Central memory CD8-positive, alpha-beta T cell (primary cell): ENCODE measurements around the gene TMEM231.
"Not testable (repeated sequence)": the region's sequence is repeated elsewhere in the genome, so short reads cannot be mapped to it uniquely, and the experiment has no call there.

Experiments used
- ATAC-seq: fragments of 150-1000 bp; cut with Tn5 transposase; replicated peaks from 2 replicates; pipeline ENCODE4 v1.10.0; 2022; ENCODE audit warnings: mild to moderate bottlenecking, moderate FRiP score, moderate number of reproducible peaks; ENCODE audit not compliant: poor library complexity, severe bottlenecking; ENCODE audit errors: extremely low read depth
- DNase-seq, 2 donors: peaks; one replicate each; pipeline ENCODE4 v3.0.0; 2021; ENCODE audit warnings: low spot score in 2 of 2
- H3K27ac Mint-ChIP-seq: one replicate; pipeline ENCODE4 v1.8.0; 2022; ENCODE audit warnings: low read depth, mild to moderate bottlenecking, moderate library complexity, mixed read lengths
- H3K27me3 Mint-ChIP-seq: one replicate; pipeline ENCODE4 v1.8.0; 2022; ENCODE audit warnings: mixed read lengths
- H3K36me3 Mint-ChIP-seq: one replicate; pipeline ENCODE4 v1.8.0; 2022; ENCODE audit warnings: mild to moderate bottlenecking, moderate library complexity, mixed read lengths; ENCODE audit not compliant: insufficient read depth
- H3K4me1 Mint-ChIP-seq: one replicate; pipeline ENCODE4 v1.8.0; 2022; ENCODE audit warnings: mixed read lengths
- H3K4me3 Mint-ChIP-seq: one replicate; pipeline ENCODE4 v1.8.0; 2022; ENCODE audit warnings: mild to moderate bottlenecking, moderate library complexity, mixed read lengths
- H3K9me3 Mint-ChIP-seq: one replicate; pipeline ENCODE4 v1.8.0; 2022; ENCODE audit warnings: mixed read lengths

The TMEM231 gene

DNA sequence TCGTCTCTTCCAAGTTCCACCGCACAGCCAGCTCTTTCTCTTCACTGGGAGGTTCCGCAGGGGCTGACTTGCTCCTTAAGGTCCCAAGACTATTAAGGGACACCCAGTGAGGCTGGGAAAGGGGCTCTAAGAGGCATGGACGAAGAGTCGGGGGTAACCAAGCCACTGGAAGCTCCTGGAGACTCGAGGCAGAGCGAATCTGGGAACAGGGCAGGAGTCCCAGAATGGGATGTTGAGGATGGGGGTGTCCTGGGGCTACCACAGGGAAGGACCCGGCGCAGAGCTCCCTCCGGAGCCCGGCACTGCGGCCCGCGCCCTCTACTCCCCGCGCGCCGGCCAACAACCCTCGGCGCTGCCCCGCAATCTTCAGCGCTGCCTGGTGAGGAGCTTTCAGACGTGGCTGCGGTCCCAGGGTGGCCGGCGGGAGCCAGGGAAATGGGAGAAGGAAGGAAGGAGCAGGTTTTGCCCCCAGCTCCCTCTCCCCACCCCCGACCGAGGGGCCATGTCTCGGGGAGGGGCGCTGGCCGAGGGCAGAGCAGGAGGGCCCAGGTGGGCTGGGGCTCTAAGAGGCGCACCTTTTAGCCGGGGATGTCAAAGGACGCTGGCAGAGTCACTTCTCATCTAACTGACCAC lies 20.7 kb downstream of the TMEM231 start:
- H3K4me3 Mint-ChIP-seq = no peak overlapping the region
- H3K27ac Mint-ChIP-seq = no peak overlapping the region
- peaks cover 2% of the 10 kb centered on the region for H3K36me3 Mint-ChIP-seq
- no peaks in the 10 kb centered on the region for H3K27me3 Mint-ChIP-seq
- DNase-seq = no peak
- no peak for ATAC-seq
- H3K9me3 Mint-ChIP-seq = no peaks in the 10 kb centered on the region
- H3K4me1 Mint-ChIP-seq = no peaks in the 10 kb centered on the region

DNA sequence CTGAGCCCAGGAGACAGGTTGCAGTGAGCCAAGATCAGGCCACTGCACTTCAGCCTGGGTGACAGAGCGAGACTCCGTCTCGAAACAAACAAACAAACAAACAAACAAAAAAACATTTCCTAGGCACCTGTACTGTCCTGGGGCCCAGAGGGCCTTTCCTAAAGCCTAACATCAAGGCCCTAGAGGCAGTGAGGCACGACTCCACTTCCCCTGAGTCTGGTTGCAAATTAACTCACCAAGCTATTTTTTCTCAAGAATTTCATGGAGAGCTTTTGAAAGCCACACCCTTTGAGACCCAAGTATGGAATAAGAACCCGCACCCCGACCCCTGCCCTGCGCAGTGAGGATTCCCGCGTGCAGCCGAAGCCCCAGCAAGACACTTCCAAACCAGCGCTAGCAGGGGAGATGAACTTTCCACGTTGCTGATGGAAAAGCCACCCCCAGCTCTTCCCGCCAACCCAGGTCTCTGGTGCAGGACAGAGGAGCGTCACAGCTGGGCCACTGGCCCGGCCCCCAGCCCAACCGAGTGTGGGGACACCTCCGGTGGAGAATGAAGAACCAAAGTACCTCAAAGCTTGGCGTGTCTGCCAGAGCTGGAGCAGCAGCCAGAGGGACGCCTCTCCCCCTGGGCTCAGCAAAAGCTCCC lies 21.4 kb downstream of the TMEM231 start:
- no peaks in the 10 kb centered on the region for H3K9me3 Mint-ChIP-seq
- no peak for DNase-seq
- H3K27ac Mint-ChIP-seq = no peak overlapping the region

DNA sequence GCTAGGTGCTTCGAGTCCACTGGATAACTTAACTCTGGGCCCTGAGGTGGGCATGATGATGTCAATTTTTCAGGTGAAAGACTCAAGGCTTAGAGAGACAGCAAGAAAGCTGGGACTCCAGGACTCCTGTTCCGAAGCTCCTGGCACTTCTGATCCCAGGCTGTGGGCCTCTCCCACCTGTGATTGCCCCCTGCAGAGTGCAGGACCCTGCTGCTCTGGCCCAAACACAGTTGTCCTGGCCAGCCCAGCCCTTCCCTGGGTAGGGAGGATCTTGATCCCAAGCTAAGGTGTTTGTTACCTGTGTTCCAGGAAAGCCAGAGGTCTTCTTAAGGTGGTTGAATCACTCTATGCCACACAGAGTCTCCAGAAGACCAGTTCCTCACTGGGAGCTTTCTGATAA lies 23.3 kb downstream of the TMEM231 start:
- Mint-ChIP-seq H3K4me1 (no peaks in the 10 kb centered on the region), H3K27ac (no peak overlapping the region), H3K27me3 (no peaks in the 10 kb centered on the region), H3K36me3 (peaks cover 2% of the 10 kb centered on the region), H3K4me3 (no peak overlapping the region), H3K9me3 (no peaks in the 10 kb centered on the region)
- ATAC-seq (no peak), DNase-seq (no peak)

More for the DNA sequence above, 21.4 kb downstream of the TMEM231 start:
- H3K36me3 Mint-ChIP-seq = peaks cover 2% of the 10 kb centered on the region
- no peaks in the 10 kb centered on the region for H3K27me3 Mint-ChIP-seq
- no peaks in the 10 kb centered on the region for H3K4me1 Mint-ChIP-seq
- H3K4me3 Mint-ChIP-seq = no peak overlapping the region
- ATAC-seq = no peak

DNA sequence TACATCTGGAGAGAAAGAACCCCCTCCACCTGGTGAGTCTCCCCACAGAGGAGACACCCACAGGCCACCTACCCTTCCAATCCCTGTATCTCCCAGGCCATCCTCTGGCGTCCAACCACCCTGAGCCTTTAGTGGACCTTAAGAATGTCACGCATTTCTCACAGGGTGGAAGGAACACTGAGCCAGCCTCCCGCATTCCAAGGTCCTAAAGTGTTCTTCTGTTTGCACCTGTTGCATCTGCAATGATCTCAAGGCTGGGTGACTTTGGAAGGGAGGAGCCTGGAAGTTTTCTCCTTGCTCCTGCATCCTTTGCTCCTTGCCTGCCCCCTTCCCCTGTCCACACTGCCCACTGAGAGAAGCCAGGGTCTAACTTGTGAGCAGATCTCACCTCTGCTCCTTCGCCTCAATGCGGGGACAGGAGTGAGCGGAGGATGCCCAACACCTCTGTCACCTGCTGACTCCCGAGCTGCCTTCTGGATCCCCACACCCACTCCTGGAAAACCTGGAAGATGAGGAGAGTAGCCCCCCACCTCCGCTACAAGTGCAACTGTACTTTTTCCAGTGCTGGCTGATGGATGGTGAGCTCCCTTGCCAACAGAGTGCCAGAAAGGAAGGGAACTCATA lies 23.8 kb downstream of the TMEM231 start:
- H3K36me3 Mint-ChIP-seq = peaks cover 2% of the 10 kb centered on the region
- H3K4me3 Mint-ChIP-seq = no peak overlapping the region
- H3K27ac Mint-ChIP-seq = no peak overlapping the region
- H3K9me3 Mint-ChIP-seq = no peaks in the 10 kb centered on the region
- H3K27me3 Mint-ChIP-seq = no peaks in the 10 kb centered on the region
- DNase-seq (no peak), ATAC-seq (no peak)
- H3K4me1 Mint-ChIP-seq = no peaks in the 10 kb centered on the region

DNA sequence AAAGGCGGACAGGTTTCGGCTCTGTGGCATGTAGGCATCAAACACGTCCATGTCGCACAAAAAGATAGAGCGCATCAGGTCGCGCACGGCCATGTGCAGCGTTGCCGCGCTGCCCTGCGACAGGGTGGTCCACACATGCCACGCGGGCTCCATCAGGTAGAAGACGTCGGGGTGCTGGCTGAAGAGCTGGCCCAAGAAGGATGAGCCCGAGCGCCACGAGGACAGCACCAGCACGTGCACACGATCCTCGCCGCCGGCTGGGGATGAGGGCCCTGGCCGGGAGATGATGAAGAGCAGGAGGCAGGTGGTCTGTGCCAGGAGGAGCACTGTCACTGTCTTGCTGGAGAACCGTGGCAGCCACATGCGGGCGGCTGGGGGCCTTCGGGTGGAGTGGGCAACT lies 26.1 kb downstream of the TMEM231 start:
- no peak for ATAC-seq
- DNase-seq = no peak
- H3K4me1 Mint-ChIP-seq = no peaks in the 10 kb centered on the region
- H3K27me3 Mint-ChIP-seq = no peaks in the 10 kb centered on the region
- no peaks in the 10 kb centered on the region for H3K9me3 Mint-ChIP-seq
- peaks cover 2% of the 10 kb centered on the region for H3K36me3 Mint-ChIP-seq
- H3K27ac Mint-ChIP-seq = no peak overlapping the region
- H3K4me3 Mint-ChIP-seq = no peak overlapping the region

DNA sequence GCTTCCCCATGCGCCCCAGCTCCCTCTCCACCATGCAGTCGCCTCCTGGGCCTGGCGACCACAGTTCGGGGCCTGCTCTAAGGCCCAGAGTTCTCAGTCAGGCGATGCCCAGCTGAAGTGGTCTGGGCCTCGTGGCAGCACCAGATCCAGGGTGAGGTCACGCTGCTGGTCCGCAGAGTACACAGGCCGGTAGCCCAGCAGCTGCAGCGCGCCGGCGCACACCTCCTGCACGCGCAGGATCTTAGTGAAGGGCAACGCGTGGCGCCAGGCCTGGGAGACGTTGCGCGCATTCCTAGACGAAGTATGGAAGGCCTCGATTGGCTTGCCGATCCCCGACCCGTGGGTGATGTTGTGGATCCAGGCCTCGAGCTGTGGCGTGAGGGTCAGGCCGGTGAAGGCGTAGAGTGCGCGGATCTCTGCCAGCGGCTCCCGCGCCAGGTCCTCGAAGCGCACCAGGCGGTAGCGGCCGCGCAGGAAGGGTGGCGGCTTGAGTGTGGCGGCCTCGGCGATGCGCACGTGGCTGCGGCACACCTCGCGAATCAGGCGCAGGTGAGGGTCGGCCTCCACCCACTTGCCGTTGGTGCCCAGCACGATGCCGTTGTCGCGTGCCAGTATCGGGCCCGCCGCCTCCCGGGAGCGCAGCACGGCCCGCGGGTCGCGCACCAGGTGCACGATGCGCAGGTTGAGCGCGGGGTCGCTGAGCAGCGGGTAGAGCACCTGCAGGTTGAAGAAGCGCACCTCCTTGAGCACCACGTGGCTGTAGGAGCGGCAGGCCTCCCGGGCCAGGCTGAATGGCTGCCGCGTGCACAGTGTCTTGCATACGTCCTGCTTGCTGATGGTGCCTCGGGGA lies 26.8 kb downstream of the TMEM231 start:
- DNase-seq = no peak
- Mint-ChIP-seq H3K27ac (no peak overlapping the region), H3K4me1 (no peaks in the 10 kb centered on the region), H3K36me3 (no peaks in the 10 kb centered on the region), H3K4me3 (no peak overlapping the region), H3K9me3 (no peaks in the 10 kb centered on the region), H3K27me3 (no peaks in the 10 kb centered on the region)
- no peak for ATAC-seq

DNA sequence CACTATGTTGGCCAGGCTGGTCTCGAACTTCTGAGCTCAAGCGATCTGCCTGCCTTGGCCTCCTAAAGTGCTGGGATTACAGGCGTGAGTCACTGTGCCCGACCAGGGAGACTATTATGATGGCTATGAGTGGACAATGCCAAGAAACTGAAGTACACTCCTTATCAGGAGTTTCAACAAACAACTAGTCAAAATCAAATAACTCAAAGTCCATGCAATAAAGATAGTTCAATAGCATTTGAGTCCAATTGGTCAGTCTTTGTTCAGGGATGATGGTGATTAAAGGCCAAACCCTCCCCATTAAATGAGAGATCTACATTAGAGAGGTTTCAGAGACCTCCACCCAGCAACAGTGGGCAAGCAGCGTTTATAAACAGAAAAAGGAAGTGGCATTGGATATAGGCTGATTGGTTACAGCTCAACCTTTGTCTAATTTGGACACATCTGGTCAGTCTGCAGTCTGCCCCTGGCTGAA lies 28.2 kb downstream of the TMEM231 start:
- no peak for DNase-seq

DNA sequence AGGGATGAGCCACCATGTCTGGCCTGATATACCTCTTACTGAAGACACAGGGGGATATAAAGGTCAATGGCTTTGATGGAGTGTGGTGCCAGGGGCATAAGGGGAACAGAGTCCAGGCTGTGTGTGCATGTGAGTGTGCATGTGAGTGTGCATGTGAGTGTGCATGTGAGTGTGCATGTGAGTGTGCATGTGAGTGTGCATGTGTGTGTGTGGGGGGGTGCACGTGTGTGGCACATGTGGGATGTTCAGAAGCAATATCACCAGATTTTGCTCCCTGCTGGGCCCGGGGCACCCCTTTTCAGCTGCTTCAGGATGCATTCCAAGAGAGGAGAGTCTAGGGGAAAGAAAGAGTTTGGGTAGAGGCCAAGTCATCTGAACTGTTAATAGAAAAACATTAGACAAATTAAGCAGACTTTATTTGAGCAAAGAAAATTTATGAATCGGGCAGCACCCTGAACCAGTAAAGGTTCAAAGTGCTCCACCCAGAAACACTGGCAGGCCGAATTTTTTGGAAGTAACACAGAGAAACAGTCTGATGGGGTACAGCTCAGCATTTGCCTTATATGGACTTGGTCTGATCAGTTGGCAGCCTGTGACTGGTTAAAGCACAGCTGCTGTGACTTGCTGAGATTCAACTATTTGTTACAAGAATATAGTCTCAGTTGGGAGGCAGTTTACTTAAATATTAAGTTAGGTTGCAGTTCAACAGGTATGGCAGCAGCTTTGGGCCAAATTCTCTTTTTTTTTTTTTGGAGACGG lies 29.8 kb downstream of the TMEM231 start:
- H3K36me3 Mint-ChIP-seq = no peaks in the 10 kb centered on the region
- no peaks in the 10 kb centered on the region for H3K9me3 Mint-ChIP-seq
- H3K27me3 Mint-ChIP-seq = no peaks in the 10 kb centered on the region
- no peak overlapping the region for H3K4me3 Mint-ChIP-seq
- no peaks in the 10 kb centered on the region for H3K4me1 Mint-ChIP-seq
- no peak overlapping the region for H3K27ac Mint-ChIP-seq
- DNase-seq = no peak
- ATAC-seq = no peak

More for the DNA sequence above, 28.2 kb downstream of the TMEM231 start:
- Mint-ChIP-seq H3K27ac (no peak overlapping the region), H3K9me3 (no peaks in the 10 kb centered on the region), H3K4me1 (no peaks in the 10 kb centered on the region), H3K4me3 (no peak overlapping the region), H3K36me3 (no peaks in the 10 kb centered on the region), H3K27me3 (no peaks in the 10 kb centered on the region)
- no peak for ATAC-seq

DNA sequence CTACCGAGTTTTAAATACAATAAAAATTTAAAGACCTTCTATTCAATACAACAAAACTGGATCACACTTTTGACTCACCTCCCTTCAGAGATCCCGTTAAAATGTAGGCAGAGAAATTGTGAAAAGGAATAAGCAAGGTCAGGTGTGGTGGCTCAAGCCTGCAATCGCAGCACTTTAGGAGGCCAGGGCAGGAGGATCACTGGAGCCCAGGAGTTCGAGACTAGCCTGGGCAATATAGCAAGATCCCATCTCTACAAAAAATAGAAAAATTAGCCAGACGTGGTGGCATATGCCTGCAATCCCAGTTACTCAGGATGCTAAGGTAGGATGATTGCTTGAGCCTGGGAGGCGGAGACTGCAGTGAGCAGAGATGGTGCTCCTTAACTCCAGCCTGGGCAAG lies 36.9 kb downstream of the TMEM231 start:
- Mint-ChIP-seq H3K9me3 (no peaks in the 10 kb centered on the region), H3K36me3 (peaks cover 9% of the 10 kb centered on the region), H3K27ac (no peak overlapping the region), H3K4me3 (no peak overlapping the region), H3K4me1 (peaks cover 22% of the 10 kb centered on the region), H3K27me3 (no peaks in the 10 kb centered on the region)
- ATAC-seq (no peak), DNase-seq (no peak)

DNA sequence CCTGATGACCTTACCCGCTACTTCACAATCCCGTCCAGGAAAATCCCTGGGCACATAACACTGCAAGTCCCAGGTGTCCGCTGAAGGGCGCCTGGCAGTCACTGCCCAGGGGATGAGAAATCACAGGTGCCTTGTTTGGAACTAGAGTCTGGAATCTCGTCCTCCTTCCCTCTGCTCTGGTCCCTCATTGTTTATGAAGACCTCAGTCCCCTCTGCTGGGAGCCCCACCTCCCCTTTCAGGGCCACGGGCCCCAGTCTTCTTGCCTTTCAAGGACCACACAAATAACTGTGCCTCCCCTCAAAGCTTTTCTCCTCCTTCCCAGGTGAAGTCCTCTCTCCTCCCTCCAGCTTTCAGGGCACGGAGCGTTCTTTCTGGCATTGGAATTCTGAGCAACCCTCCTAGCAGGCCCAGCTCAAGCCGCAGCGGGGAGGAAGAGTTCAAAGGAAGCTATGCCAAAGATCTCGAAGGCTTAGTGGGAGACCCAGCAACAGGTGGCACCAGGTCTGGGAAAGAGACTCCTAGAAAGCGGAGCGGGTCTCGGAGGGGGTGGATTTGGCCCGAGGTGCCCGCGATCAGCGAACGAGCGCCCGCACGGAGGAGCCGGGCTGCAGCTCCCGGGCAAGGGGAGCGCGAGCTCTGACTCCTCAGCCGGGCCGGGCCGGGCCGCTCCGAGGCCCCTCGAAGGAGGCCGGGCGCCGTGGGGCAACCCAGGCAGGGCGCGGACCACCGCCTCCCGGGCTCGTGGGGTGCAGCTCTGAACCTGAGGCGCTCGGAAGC lies 39.7 kb downstream of the TMEM231 start:
- Mint-ChIP-seq H3K4me3 (peak overlapping the region; percentile 99), H3K4me1 (peaks cover 22% of the 10 kb centered on the region), H3K27ac (peak overlapping the region; percentile 95)
- H3K36me3 Mint-ChIP-seq, H3K9me3 Mint-ChIP-seq, H3K27me3 Mint-ChIP-seq: not testable (repeated sequence)
- ATAC-seq (peak; percentile 47), DNase-seq (peak; percentile 14 to 25)

DNA sequence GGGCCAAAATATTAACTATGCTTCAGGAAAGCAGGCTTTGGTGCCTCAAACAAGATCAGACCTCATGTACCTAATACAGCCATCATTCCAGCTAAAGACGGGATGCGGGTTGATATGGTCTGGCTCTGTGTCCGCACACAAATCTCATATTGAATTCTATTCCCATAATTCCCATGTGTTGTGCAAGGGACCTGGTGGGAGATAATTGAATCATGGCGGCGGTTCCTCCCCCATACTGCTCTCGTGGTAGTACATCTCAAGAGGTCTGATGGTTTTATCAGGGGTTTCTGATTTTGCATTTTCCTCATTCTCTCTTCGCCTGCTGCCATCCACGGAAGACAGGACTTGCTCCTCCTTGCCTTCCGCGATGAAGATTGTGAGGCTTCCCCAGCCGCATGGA lies 41.8 kb downstream of the TMEM231 start:
- Mint-ChIP-seq H3K27me3 (no peaks in the 10 kb centered on the region), H3K4me1 (peaks cover 22% of the 10 kb centered on the region), H3K4me3 (no peak overlapping the region), H3K27ac (no peak overlapping the region), H3K9me3 (no peaks in the 10 kb centered on the region), H3K36me3 (peaks cover 9% of the 10 kb centered on the region)
- ATAC-seq (no peak), DNase-seq (no peak)
